HG03520 (cell line): Measurements from ENCODE around the gene MARCO.

Experiments used
- ATAC-seq: cut with Tn5 transposase; IDR thresholded peaks from one replicate; pipeline ENCODE4 v1.9.1; 2021; ENCODE audit warnings: mild to moderate bottlenecking, moderate library complexity; ENCODE audit not compliant: unreplicated experiment

The MARCO gene

DNA sequence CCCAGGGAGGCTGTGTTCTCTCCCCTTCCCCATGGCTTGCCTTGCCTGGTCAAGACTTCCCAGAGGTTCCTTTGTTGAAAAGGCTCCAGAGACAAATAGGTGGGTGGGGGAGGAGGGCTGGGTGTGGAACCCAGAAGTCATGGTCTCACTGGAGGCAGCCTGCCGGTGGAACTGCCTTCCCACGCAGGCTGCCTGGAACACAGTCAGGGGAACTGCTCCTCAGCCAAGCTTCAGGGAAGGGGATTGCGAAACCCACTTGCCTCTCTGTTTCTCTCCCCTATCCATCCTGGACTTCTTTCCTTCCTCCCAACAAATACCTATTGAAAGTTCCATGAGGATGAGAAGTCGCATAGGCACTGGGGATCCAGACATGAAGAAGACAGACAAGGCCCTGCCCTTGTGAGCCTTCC is 31.6 kb downstream of the MARCO start:
- ATAC-seq: no peak

DNA sequence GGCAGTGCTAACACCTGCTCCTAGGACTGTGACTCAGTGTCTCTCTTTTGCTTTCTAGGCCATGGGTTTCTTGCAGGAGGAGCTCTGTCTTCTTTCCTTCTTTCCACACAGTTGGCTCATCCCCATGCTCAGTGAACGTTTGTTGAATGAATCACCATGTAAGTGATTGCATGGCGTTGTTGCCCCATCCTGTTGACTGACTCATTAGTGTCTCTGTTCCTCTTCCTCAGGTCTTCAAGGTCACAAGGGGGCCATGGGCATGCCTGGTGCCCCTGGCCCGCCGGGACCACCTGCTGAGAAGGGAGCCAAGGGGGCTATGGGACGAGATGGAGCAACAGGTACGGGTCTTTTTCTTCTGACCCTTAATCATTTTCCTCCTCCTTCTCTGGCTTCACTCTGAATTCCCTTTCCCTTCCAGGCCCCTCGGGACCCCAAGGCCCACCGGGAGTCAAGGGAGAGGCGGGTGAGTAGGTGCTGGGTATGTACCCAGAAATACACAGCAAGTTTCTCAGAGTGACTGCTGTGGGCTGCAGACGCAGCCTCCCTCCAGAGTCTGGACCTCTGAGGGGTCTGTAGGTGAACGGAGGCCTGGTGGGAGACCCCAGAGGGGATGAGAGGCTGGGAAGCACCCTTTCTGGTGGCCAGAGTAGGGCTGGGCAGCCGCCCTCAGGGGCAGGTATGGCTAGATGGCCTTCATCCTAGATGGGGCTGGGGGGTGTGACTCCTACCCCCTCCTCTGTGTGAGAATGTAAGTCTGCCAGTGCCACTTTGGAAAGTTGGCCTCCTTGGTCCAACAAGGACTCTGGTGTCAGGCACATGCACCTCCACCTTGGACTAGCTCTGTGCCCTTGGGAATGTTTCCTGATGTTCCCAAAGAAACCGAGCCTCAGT is 32.4 kb downstream of the MARCO start:
- ATAC-seq: no peak

DNA sequence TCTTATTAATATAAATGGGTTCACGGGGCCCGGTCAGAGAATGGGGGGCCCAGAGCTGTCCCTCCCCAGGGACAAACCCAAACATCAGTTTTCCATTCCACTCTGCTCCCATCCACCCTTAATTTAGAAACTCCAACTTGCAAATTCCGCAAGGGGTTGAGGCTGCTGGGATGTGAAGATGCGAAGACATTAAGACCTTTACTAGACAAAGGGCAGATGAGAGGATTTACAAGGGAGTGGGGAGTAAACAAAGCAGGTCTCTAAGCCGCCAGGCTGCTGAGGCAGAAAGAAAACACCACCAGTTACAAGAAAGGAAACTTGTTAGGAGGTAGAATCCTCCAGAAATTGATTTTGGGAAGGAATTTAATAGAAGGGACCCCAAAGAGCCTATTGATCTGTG is 33.1 kb downstream of the MARCO start:
- ATAC-seq: no peak

DNA sequence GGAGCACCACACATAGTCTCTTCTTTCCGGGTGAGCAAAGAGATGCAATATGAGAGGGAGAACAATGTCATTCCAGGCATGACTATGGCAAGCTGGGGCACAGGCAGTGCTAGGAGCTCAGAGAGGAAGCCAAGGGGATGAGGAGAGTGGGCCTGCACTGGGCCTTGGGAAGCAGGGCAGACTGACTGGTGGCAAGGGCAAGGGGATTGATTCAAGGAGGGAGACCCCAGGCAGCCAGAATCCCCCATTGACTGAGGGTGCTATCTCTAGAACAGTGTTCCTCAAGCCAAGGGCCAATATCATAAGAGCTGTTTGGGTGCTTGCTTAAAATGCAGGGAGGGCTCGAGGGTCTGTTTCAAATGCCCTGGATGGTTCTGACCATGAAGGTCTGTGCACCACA is 36.1 kb downstream of the MARCO start:
- no peak for ATAC-seq

DNA sequence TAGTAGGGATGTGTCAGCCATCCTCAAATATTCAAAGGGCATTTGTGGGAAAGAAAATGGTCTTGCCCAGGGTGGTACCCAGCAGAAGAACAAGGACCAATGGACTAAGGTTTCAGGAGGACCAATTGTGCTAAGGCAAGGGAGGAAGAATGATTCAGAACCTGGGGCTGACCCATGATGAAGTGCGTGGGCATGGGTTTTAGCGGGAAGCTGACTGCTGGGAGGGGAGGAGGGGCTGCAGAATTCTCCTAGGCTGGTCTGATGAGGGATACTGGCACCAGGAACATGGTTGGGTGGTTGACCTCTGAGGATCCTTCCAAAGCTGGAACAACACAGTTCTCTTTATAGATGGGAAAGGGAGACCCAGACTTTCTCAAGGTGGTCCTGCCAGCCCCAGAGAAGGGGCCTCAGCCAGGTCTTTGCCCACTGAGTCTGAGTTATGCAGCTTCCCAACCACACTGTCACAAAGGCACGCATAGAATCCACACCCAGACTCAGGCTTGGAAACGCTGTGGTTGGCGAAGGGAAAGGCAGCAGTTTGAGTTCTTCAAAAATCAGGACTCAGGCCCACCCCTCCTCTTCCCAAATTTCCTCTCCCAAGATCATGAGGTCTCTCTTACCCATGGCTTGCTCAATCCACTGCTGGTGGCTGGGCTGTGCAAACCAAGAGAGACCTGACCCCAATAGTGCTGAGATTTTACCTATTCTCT is 37.3 kb downstream of the MARCO start:
- no peak for ATAC-seq

DNA sequence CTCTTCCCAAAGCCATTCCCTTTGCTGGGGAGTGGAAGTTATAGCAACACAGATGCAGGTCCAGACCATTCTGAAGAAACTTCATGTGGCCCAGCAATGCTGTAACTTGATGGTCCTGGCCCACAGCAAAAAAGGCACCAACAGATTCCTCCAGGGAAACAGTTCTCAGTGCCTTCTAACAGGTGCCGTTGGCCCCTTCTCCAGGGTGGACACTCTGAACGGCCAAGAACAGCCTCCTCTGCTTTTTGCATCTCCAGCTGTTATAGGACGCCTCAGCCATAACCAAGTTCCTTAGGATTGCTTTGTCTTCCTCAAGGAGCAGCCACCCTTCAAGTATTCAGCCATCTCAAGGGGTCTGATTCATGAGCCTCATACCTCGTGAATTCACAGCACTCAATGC is 38.0 kb downstream of the MARCO start:
- no peak for ATAC-seq

DNA sequence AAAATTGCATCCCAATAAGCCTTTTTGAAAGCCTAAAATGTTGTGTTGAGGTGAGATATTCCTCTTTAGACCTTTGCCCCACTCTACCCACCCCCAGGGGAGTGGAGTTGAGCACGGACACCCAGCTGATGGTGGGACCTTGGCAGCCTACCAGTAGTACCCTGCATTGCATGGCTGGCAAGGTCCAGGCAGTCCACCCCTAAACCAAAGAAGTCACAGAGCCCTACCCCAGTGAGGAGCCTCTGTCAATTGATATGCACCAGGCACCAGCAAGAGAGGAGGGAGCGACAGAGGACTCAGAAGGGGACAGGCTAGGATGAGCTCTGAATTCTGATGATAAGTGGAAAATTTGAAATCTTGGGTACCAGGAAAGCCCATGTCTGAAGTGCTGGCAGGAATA is 38.6 kb downstream of the MARCO start:
- ATAC-seq: no peak

DNA sequence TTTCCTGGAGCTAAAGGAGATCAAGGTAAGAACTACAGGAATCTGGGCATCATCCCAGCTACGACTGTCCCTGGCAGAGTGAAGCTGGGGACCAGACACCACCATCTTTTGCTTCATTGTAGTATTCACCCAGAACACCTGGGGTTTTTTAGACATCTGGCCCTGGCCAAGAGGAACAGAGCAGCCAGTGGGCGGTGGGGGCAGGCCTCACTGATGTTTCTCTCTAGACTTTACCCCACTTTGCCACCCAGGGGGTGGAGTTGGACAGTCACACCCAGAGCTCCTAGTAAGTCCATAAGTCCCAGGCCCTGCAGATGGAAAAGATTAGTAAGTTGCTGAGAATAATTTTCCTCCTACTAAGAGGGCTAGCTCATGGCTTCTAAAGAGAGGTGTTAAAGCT is 39.6 kb downstream of the MARCO start:
- ATAC-seq: no peak

DNA sequence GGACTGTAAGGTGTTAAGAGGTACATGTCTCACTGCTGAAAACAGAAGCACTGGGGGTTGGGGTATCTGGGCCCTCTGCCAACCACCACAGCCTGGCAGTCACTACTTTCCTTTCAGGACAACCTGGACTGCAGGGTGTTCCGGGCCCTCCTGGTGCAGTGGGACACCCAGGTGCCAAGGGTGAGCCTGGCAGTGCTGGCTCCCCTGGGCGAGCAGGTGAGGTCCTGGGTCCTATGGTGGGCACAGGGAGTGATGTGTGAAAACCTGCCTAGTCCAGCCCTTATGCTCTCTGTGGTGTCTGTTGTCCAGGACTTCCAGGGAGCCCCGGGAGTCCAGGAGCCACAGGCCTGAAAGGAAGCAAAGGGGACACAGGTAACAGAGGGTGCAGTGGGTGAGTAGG is 40.0 kb downstream of the MARCO start:
- no peak for ATAC-seq

DNA sequence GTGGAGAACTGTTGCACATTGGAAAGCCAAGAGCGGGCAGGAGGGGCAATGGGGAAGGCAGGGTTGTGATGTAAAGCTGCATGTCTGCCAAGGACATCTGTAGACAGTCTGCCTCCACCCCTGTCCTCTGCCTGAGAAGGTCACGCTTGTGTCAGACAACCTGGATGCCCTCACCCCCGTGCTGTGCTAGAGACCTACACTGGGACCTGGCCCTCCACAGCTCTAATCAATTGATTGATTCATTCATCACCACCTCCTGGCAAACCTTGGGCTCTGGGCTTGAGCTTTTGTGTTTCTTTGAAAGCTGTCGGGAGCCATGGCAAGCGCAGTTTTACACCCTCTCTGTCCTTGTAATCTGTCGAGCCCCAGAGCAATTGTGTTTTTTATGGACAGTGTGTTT is 41.1 kb downstream of the MARCO start:
- ATAC-seq: no peak

DNA sequence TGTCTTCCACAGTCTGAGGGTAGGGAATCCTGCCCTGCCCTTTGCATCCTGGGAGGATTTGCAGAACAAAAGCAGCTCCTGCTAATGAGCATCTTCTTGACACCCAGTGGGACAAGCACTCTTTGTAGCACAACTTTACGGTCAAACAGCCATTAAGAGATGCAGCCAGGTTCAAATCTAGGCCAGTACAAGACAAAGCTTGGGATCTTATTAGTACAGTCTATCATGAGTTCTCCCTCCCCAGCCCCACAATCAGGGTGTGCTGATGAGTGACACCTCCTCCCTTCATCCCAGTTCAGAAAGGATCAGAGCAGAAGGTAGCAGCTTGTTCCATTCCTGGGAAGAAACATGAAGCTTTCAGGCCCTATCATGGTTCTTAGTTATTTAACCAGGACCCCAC is 41.9 kb downstream of the MARCO start:
- ATAC-seq: no peak

DNA sequence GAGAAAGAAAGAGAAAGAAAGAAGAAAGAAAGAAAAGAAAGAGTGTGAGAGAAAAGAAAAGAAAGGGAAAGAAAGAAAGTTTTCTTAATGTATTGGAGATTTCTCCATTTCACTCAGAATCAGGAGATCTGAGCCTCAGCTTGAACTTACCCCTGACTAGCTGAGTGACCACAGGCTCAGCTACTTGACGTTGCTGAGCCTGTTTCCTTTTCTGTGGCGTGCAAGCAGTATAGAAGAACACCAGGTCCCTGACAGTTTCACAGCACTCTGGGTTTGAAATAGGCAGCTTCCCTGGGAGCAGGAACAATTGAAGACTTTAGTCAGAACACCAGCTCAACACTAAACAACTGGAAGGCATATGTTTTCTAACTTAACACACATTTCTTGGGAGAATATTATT is 44.7 kb downstream of the MARCO start:
- ATAC-seq: peak; percentile 51

DNA sequence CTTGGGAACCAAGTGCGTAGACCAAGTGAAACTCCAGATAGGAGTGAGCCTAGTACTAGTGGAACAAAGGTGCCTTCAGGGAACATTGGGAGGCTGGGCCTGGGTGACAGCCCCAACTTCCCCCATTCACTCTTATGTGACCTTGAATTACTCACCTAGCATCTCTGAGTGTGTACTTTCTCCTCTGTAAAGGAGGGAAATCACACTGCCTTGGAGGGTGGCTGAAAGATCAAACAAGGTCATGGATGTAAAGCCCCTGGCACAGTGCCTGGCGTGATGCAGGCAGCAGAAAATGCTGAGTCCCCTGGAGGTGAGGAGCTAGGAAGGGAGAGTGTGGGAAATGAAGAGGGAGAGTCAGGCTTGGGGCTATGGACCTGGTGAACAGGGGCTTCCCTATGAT is 45.9 kb downstream of the MARCO start:
- ATAC-seq: no peak

DNA sequence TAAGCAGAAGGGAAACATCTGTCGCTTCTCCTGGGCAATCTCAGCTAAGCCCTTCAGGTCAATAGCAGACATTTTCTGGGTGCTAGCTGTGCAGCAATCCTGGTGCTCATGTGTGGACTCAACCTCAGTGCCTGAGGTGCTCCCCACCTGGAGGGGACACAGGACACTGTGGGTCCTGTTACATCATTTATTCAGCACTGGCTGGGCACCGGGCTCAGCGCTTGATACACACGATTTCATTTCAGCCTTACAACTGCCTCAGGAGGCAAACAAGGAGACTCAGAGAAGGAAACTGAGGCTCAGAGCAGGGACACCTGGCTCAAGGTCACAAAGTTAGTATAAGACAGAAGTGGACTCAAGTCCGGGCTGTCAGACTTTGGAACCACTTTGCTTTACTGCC is 46.7 kb downstream of the MARCO start:
- ATAC-seq: no peak

DNA sequence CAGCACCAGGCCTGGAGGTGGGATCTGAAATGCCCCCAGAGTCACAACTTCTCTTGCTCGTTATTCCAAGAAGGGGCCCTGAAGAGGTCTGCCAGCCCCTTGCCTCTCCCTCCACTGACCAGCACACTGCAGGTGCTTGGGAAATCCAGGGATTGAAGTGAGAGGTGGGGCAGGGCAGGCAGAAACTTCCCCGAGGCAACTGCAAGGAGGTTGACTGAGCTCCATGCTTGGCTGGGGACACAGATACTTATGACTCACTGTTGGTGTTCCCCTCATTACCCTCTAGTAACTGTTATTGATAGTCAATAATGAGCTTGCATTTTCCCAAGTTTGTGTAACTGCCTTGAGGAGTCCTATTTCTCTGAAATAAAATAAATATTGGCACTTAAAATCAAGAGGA is 47.5 kb downstream of the MARCO start:
- no peak for ATAC-seq

DNA sequence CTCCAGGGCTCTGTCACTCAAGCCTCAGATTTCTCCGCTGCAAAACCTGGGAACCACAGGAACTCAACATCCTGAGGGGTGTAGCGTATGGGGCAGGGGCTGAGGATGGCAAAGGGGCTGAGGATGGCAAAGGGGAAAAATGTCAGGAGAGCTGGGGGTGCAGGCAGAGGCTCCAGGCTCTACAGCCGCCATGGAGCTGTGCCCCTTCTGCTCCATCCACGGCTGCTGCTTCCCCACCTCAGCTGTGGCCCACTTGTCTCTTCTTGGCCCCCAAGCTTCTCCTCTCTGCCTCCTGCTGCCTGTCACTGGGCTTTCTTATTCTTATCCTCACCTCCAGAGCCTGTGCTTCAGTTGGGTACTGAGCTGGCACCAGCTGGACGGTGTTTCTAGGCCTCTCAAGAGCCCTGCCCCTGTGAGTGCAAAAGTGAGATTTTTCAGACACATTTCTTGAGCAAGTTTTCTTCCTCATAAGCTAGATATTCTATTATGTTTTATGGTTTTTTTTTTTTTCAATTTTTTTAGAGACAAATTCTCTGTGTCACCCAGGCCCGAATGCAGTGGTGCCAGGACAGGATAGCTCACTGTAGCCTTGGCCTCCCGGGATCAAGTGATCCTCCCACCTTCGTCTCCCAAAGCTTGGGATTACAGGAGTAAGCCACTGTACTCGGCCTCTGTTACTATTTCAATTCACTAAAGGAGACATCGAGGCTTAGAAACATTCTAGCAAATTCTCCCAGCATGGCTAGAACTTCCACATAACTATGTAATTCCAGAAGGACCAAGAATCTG is 49.0 kb downstream of the MARCO start:
- no peak for ATAC-seq

DNA sequence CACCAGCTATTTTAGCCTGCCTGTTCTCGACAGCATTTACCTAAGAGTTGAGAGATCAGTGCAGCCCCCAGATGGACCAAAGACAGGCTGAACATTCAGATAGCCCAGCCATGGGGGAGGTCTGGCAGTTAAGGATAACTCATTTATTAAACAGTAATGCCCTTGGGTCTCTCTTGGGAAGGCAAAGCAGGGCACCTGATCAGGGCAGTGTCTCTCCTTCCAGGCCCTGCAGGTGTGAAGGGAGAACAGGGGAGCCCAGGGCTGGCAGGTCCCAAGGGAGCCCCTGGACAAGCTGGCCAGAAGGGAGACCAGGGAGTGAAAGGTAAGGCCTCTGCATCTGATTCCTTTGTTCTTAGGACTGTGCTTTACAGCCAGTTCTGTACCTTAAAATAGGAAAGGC is 49.6 kb downstream of the MARCO start:
- ATAC-seq: no peak

DNA sequence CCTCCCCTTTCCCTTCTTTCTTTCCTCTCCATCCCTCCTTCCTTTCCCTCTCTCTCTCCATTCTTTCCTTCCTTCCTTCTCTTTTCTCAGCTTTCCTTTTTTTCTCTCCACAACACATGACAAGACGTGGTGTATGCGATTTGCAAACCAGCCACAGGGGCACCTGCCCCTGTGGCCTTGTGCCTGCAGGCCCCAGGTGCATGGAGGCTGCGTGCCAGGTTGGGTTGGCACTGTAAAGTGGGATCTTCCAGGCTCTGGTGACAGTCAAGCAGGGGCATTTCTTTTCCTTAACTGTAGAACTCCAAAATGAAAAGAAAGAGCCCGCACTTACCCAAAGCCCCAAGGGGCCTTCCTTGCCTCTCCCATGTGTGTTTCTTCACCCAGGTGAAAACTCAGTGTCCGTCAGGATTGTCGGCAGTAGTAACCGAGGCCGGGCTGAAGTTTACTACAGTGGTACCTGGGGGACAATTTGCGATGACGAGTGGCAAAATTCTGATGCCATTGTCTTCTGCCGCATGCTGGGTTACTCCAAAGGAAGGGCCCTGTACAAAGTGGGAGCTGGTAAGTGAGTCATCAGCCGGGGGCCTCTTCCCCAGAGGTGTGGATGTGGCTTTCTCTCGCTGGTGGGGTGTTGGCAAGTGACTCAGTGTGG is 50.9 kb downstream of the MARCO start:
- ATAC-seq: no peak

DNA sequence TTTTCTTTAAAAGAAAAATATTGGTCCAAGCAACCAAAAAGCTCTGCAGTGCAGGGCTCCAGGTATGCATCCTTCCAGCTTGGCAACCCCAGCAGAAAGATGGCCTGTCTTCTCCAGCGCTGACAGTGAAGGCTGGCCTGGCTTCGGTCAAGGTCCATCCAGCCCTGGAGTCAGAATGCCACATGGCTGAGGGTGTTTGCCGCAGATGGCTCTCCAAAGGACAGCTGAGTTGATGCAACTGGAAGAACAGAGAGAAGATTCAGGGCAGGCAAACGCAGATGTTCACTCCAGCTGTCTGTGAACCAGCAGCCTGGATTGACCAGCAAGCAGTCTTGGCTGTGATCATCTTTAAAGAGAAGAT is 51.4 kb downstream of the MARCO start:
- no peak for ATAC-seq

DNA sequence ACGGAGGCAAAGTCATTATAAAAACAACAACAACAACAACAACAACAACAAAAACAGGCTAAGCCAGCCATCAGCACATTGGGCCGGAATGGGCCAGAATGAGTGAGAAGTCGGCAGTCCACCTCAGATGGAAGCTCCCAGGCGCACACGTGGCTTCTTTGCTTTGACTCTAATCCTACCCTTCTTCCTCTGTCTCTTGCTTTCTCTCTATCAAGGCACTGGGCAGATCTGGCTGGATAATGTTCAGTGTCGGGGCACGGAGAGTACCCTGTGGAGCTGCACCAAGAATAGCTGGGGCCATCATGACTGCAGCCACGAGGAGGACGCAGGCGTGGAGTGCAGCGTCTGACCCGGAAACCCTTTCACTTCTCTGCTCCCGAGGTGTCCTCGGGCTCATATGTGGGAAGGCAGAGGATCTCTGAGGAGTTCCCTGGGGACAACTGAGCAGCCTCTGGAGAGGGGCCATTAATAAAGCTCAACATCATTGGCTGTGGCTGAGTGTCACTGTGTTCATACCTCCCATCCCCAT is 52.2 kb downstream of the MARCO start:
- no peak for ATAC-seq

DNA sequence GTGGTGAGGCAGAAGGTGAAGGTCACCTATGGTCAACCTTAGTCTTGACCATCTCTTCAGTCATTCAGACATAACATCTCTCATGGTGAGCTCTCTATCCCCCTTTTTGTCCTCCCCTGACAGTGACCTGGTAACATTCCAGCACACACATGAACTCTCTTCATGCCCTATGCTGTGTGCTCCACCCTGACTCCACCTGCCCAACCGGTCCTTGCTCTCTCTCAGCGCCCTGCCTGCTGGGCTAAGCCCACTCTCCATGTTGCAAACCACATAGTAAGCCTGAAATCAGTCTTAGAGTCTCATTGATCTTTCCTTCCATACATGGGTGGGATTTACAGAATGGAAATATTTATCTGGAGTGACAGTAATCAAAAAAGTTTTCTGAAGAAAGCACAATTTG is 52.8 kb downstream of the MARCO start:
- ATAC-seq: no peak
